DMS53 (cell line): ENCODE results near the gene MIB1.
"Not testable (repeated sequence)": the region's sequence is repeated elsewhere in the genome, so short reads cannot be mapped to it uniquely, and the experiment has no call there.

Source experiments
- DNase-seq: peaks from one replicate; lab custom pipeline; 2025; lab: John Stamatoyannopoulos, UW

MIB1 gene

GRCh38 chr18:21740538-21741311, at the start of gene MIB1:
MIB1 (plus strand) TSS chr18:21740792; CDS start chr18:21741584, 792 bp downstream.
- DNase-seq: peak; percentile 98

GRCh38 chr18:21693322-21693721, 47.3 kb upstream of the MIB1 start:
- peak; percentile 5 for DNase-seq

- no peak for DNase-seq
Observed at GRCh38 chr18:21700528-21701075, 40.0 kb upstream of the MIB1 start.

GRCh38 chr18:21701621-21702020, 39.0 kb upstream of the MIB1 start:
- no peak for DNase-seq

- no peak for DNase-seq
Observed at GRCh38 chr18:21702602-21703001, 38.0 kb upstream of the MIB1 start.

- DNase-seq: peak; percentile 53
Observed at GRCh38 chr18:21703241-21703820, 37.3 kb upstream of the MIB1 start.

- peak; percentile 95 for DNase-seq
Observed at GRCh38 chr18:21704603-21705364, 35.8 kb upstream of the MIB1 start, which contains the start of gene ABHD3. ABHD3 (minus strand) TSS chr18:21704774; CDS start chr18:21704665, 109 bp downstream.

GRCh38 chr18:21706386-21706865, 34.2 kb upstream of the MIB1 start:
- no peak for DNase-seq

GRCh38 chr18:21707130-21707529, 33.5 kb upstream of the MIB1 start:
- DNase-seq: not testable (repeated sequence)

GRCh38 chr18:21714474-21714873, 26.1 kb upstream of the MIB1 start:
- no peak for DNase-seq

- no peak for DNase-seq
Observed at GRCh38 chr18:21722687-21723086, 17.9 kb upstream of the MIB1 start.

- DNase-seq: no peak
Observed at GRCh38 chr18:21725201-21725600, 15.4 kb upstream of the MIB1 start.

GRCh38 chr18:21727702-21728101, 12.9 kb upstream of the MIB1 start:
- no peak for DNase-seq

- DNase-seq: no peak
Observed at GRCh38 chr18:21733011-21733410, 7.6 kb upstream of the MIB1 start.

- peak; percentile 93 for DNase-seq
Observed at GRCh38 chr18:21735452-21736015, 5.1 kb upstream of the MIB1 start.

GRCh38 chr18:21736926-21737325, 3.7 kb upstream of the MIB1 start:
- not testable (repeated sequence) for DNase-seq

- DNase-seq: peak; percentile 25
Observed at GRCh38 chr18:21739604-21740537, 721 bp upstream of the MIB1 start.

GRCh38 chr18:21741312-21741561, 645 bp downstream of the MIB1 start:
- DNase-seq: no peak

- peak; percentile 54 for DNase-seq
Observed at GRCh38 chr18:21741562-21742314, 1.1 kb downstream of the MIB1 start.

GRCh38 chr18:21742315-21742687, 1.7 kb downstream of the MIB1 start:
- no peak for DNase-seq
